GM21529 (cell line): ENCODE measurements around the gene RWDD2A.

Experiments used
- ATAC-seq: cut with Tn5 transposase; IDR thresholded peaks from one replicate; pipeline ENCODE4 v1.9.1; 2021; ENCODE audit not compliant: unreplicated experiment

The RWDD2A gene

GRCh38 chr6:83198486-83199172, 5.5 kb downstream of the RWDD2A start:
- no peak for ATAC-seq

- ATAC-seq: peak; percentile 67
These were observed 6.2 kb downstream of the RWDD2A start for GRCh38 chr6:83199173-83199862.

DNA sequence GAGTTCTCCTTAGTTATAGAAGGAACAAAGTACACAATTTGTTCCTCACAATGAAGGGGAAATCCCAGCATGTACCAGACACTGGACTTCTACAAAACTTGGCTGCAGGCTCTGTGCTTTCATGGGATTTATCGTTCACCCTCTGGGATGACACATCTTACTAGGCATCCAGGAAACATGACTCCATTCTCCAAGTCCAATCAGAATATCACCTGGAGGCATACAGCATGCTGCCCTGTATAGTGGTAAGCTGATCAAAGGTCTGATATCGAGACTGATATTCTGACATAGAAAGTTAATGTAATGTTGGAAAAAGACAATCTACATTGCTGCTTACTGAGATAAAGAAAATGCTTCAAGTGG, 6.7 kb downstream of the RWDD2A start:
- no peak for ATAC-seq

GRCh38 chr6:83202031-83202430, 8.9 kb downstream of the RWDD2A start:
- no peak for ATAC-seq

- ATAC-seq: peak; percentile 100
These were observed 22.2 kb downstream of the RWDD2A start for GRCh38 chr6:83215131-83216047.

DNA sequence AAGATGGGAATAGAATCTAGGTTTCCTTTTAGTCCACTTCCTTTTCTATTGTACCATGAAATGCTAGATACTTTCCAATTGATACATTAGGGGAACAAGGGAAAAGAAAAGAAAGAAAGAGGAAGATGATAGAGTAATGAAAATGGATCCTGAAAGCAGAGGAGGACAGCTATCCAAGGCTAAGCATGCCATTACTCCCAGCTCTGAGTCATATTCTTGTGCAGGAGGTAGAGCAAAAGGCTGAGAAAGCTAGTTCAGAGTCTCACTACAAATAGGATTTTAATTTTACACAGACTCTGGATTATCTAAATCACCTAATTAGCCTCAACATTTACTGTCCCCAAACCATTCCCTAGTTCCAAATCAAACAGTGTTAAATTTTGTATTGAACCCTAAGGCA, 23.6 kb downstream of the RWDD2A start:
- ATAC-seq: no peak

- ATAC-seq: no peak
These were observed 25.5 kb downstream of the RWDD2A start for GRCh38 chr6:83218646-83219045.

DNA sequence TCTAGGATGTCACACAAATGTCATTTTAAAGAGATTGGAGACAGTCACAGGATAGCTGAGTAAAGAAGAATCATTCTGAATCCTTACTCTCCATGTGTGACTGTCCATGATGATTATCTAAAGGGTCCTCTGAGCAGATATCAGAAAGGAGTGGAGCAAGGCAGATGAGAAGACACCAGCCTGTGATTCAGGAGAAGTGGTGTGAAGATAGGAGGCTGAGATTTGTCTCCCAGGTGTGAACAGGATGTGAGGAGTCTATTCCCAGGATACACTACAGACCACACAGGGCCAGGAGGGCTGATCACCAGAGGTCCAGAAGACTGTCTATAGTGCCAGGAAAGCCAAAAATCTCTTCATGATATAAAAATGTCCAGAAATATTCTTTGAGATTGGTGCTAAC, 27.0 kb downstream of the RWDD2A start:
- ATAC-seq: no peak

- no peak for ATAC-seq
These were observed 28.1 kb downstream of the RWDD2A start for GRCh38 chr6:83221276-83221675.

GRCh38 chr6:83221889-83222479, 28.8 kb downstream of the RWDD2A start:
- ATAC-seq: no peak

GRCh38 chr6:83226517-83226916, 33.4 kb downstream of the RWDD2A start:
- no peak for ATAC-seq

GRCh38 chr6:83231146-83231545, 38.0 kb downstream of the RWDD2A start:
- no peak for ATAC-seq

- no peak for ATAC-seq
These were observed 54.3 kb downstream of the RWDD2A start for GRCh38 chr6:83247471-83247870.
